Measurements from ENCODE around the gene TTC3. TPM values are rescaled to one million over a fixed set of nuclear protein-coding genes. Genes with fewer than 3 reads are reported as not detected.

TTC3 gene
- total RNA-seq, 1 experiment from 2014 or later: 29.0 TPM

GRCh38 chr21:37093977-37094376 is 20.9 kb downstream of the TTC3 start:
- Mint-ChIP-seq H3K9me3 (no peaks in the 10 kb centered on the region), H3K27ac (no peak overlapping the region), H3K36me3 (no peaks in the 10 kb centered on the region), H3K4me1 (no peaks in the 10 kb centered on the region), H3K27me3 (ENCODE audit: low read depth) (no peaks in the 10 kb centered on the region), H3K4me3 (no peak overlapping the region)
- no peak for ATAC-seq
- no peak for DNase-seq (ENCODE audit: low spot score)
- CTCF ChIA-PET: no interaction called here
- POLR2A ChIA-PET: no interaction called here
- TF ChIP-seq ZMAT4 (CRISPR knock-in tag; IDR thresholded peaks at IDR 0.05): no peak
- no peak for TF ChIP-seq ZNF121 (CRISPR knock-in tag; IDR thresholded peaks at IDR 0.05)
- TF ChIP-seq RELA (CRISPR knock-in tag; IDR thresholded peaks at IDR 0.05; ENCODE audit: borderline replicate concordance): no peak

DNA sequence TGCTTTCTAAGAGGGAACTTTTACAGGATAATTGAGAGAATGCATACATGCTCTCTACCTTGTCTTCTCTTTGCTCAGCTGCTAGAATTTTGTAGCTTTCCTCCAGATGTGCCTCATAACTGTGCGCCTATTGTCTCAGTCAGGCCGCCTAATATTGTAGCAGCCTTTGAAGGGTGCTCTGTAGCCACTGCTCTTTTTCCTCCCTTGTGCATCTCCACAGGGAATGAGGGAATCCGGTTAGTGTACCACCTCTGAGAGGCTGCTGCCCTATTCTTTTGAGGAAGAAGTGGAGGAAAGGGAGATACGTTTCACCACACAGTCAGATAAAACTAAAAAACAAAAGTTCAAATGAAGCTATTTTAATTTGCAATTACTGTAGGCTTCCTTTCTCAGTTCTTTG is 22.8 kb downstream of the TTC3 start:
- no peak overlapping the region for H3K27ac Mint-ChIP-seq
- no peaks in the 10 kb centered on the region for H3K27me3 Mint-ChIP-seq (ENCODE audit: low read depth)
- POLR2A ChIA-PET: no interaction called here
- ATAC-seq (no peak), DNase-seq (ENCODE audit: low spot score) (no peak)
- H3K36me3 Mint-ChIP-seq: no peaks in the 10 kb centered on the region
- no peaks in the 10 kb centered on the region for H3K9me3 Mint-ChIP-seq
- no peak overlapping the region for H3K4me3 Mint-ChIP-seq
- CTCF ChIA-PET: interaction anchor here (1.3 kb wide), 1 partner anchor 119 kb away, joined by 4 read pairs; no protein-coding TSS in a partner anchor
- H3K4me1 Mint-ChIP-seq: no peaks in the 10 kb centered on the region
- TF ChIP-seq ZNF671 (CRISPR knock-in tag; IDR thresholded peaks at IDR 0.05) (no peak), HMGXB4 (CRISPR knock-in tag; IDR thresholded peaks at IDR 0.05) (no peak), ZNF396 (CRISPR knock-in tag; IDR thresholded peaks at IDR 0.05; ENCODE audit: borderline replicate concordance) (no peak), RELA (CRISPR knock-in tag; IDR thresholded peaks at IDR 0.05; ENCODE audit: borderline replicate concordance) (no peak), FOXK1 (CRISPR knock-in tag; IDR thresholded peaks at IDR 0.05) (no peak), ZNF263 (CRISPR knock-in tag; IDR thresholded peaks at IDR 0.05; ENCODE audit: low read depth) (no peak), TEAD1 (CRISPR knock-in tag; IDR thresholded peaks at IDR 0.05) (no peak), ETV6 (CRISPR knock-in tag; IDR thresholded peaks at IDR 0.05) (no peak), CDX4 (CRISPR knock-in tag; IDR thresholded peaks at IDR 0.05; ENCODE audit: borderline replicate concordance) (no peak), JAZF1 (CRISPR knock-in tag; IDR thresholded peaks at IDR 0.05) (no peak), MYBL2 (CRISPR knock-in tag; IDR thresholded peaks at IDR 0.05) (no peak), MXD4 (CRISPR knock-in tag; IDR thresholded peaks at IDR 0.05; ENCODE audit: borderline replicate concordance) (no peak)
- TF ChIP-seq, protein P1, sequence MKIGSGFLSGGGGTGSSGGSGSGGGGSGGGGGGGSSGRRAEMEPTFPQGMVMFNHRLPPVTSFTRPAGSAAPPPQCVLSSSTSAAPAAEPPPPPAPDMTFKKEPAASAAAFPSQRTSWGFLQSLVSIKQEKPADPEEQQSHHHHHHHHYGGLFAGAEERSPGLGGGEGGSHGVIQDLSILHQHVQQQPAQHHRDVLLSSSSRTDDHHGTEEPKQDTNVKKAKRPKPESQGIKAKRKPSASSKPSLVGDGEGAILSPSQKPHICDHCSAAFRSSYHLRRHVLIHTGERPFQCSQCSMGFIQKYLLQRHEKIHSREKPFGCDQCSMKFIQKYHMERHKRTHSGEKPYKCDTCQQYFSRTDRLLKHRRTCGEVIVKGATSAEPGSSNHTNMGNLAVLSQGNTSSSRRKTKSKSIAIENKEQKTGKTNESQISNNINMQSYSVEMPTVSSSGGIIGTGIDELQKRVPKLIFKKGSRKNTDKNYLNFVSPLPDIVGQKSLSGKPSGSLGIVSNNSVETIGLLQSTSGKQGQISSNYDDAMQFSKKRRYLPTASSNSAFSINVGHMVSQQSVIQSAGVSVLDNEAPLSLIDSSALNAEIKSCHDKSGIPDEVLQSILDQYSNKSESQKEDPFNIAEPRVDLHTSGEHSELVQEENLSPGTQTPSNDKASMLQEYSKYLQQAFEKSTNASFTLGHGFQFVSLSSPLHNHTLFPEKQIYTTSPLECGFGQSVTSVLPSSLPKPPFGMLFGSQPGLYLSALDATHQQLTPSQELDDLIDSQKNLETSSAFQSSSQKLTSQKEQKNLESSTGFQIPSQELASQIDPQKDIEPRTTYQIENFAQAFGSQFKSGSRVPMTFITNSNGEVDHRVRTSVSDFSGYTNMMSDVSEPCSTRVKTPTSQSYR (CRISPR knock-in tag; IDR thresholded peaks at IDR 0.05): no peak
- TF ChIP-seq, protein P2, sequence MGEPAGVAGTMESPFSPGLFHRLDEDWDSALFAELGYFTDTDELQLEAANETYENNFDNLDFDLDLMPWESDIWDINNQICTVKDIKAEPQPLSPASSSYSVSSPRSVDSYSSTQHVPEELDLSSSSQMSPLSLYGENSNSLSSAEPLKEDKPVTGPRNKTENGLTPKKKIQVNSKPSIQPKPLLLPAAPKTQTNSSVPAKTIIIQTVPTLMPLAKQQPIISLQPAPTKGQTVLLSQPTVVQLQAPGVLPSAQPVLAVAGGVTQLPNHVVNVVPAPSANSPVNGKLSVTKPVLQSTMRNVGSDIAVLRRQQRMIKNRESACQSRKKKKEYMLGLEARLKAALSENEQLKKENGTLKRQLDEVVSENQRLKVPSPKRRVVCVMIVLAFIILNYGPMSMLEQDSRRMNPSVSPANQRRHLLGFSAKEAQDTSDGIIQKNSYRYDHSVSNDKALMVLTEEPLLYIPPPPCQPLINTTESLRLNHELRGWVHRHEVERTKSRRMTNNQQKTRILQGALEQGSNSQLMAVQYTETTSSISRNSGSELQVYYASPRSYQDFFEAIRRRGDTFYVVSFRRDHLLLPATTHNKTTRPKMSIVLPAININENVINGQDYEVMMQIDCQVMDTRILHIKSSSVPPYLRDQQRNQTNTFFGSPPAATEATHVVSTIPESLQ (CRISPR knock-in tag; IDR thresholded peaks at IDR 0.05): no peak
- TF ChIP-seq, protein P3, sequence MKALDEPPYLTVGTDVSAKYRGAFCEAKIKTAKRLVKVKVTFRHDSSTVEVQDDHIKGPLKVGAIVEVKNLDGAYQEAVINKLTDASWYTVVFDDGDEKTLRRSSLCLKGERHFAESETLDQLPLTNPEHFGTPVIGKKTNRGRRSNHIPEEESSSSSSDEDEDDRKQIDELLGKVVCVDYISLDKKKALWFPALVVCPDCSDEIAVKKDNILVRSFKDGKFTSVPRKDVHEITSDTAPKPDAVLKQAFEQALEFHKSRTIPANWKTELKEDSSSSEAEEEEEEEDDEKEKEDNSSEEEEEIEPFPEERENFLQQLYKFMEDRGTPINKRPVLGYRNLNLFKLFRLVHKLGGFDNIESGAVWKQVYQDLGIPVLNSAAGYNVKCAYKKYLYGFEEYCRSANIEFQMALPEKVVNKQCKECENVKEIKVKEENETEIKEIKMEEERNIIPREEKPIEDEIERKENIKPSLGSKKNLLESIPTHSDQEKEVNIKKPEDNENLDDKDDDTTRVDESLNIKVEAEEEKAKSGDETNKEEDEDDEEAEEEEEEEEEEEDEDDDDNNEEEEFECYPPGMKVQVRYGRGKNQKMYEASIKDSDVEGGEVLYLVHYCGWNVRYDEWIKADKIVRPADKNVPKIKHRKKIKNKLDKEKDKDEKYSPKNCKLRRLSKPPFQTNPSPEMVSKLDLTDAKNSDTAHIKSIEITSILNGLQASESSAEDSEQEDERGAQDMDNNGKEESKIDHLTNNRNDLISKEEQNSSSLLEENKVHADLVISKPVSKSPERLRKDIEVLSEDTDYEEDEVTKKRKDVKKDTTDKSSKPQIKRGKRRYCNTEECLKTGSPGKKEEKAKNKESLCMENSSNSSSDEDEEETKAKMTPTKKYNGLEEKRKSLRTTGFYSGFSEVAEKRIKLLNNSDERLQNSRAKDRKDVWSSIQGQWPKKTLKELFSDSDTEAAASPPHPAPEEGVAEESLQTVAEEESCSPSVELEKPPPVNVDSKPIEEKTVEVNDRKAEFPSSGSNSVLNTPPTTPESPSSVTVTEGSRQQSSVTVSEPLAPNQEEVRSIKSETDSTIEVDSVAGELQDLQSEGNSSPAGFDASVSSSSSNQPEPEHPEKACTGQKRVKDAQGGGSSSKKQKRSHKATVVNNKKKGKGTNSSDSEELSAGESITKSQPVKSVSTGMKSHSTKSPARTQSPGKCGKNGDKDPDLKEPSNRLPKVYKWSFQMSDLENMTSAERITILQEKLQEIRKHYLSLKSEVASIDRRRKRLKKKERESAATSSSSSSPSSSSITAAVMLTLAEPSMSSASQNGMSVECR (CRISPR knock-in tag; IDR thresholded peaks at IDR 0.05; ENCODE audit: borderline replicate concordance): no peak
- TF ChIP-seq, protein P4, sequence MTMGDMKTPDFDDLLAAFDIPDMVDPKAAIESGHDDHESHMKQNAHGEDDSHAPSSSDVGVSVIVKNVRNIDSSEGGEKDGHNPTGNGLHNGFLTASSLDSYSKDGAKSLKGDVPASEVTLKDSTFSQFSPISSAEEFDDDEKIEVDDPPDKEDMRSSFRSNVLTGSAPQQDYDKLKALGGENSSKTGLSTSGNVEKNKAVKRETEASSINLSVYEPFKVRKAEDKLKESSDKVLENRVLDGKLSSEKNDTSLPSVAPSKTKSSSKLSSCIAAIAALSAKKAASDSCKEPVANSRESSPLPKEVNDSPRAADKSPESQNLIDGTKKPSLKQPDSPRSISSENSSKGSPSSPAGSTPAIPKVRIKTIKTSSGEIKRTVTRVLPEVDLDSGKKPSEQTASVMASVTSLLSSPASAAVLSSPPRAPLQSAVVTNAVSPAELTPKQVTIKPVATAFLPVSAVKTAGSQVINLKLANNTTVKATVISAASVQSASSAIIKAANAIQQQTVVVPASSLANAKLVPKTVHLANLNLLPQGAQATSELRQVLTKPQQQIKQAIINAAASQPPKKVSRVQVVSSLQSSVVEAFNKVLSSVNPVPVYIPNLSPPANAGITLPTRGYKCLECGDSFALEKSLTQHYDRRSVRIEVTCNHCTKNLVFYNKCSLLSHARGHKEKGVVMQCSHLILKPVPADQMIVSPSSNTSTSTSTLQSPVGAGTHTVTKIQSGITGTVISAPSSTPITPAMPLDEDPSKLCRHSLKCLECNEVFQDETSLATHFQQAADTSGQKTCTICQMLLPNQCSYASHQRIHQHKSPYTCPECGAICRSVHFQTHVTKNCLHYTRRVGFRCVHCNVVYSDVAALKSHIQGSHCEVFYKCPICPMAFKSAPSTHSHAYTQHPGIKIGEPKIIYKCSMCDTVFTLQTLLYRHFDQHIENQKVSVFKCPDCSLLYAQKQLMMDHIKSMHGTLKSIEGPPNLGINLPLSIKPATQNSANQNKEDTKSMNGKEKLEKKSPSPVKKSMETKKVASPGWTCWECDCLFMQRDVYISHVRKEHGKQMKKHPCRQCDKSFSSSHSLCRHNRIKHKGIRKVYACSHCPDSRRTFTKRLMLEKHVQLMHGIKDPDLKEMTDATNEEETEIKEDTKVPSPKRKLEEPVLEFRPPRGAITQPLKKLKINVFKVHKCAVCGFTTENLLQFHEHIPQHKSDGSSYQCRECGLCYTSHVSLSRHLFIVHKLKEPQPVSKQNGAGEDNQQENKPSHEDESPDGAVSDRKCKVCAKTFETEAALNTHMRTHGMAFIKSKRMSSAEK (CRISPR knock-in tag; IDR thresholded peaks at IDR 0.05; ENCODE audit: borderline replicate concordance): no peak

Data from WTC11 (cell line).